PC-9 (cell line): ENCODE results near the gene HDAC2. TPM values are rescaled to one million over a fixed set of nuclear protein-coding genes. Genes with fewer than 3 reads are reported as not detected.

Experiments
- BruUV-seq: library from RNA; stranded (reverse); fragments of 400-500 nt; replicated peaks from 2 replicates; lab custom pipeline; 2021; lab: Mats Ljungman, UMichigan
- CTCF ChIA-PET: fragments of 300-600 bp; sonication (Branson Sonifier 250); formaldehyde crosslinking; loops from one replicate; lab custom pipeline; 2022; ENCODE audit warnings: antibody characterized with exemption; lab: Charles Lee
- POLR2A ChIA-PET: fragments of 300-600 bp; sonication (Branson Sonifier 250); formaldehyde crosslinking; loops from one replicate; lab custom pipeline; 2022; ENCODE audit warnings: antibody characterized with exemption; ENCODE audit not compliant: unreplicated experiment; lab: Charles Lee
- DNase-seq, 2 experiments: peaks; one replicate each; pipeline versions ENCODE4 v3.0.0 to v3.0.0-alpha.2; 2015 to 2022; ENCODE audit warnings: mixed read lengths in 1 of 2
- H2AFZ ChIP-seq: fragments of 200-600 bp; sonication (generic); 2 replicates; pipeline ENCODE4 v1.8.1; 2017; ENCODE audit warnings: antibody characterized with exemption
- H3F3A ChIP-seq: fragments of 200-600 bp; sonication (generic); 2 replicates; pipeline ENCODE4 v1.8.1; 2017; ENCODE audit warnings: antibody characterized with exemption, mild to moderate bottlenecking, low read depth; ENCODE audit not compliant: insufficient read depth
- H3K27ac ChIP-seq: fragments of 200-600 bp; sonication (generic); 2 replicates; pipeline ENCODE4 v1.6.1; 2016; ENCODE audit warnings: mixed run types
- H3K27me3 ChIP-seq: fragments of 200-600 bp; sonication (generic); 2 replicates; pipeline ENCODE4 v1.6.1; 2016; ENCODE audit warnings: low read depth, mixed run types; ENCODE audit not compliant: insufficient read depth
- H3K36me3 ChIP-seq: fragments of 200-600 bp; sonication (generic); 2 replicates; pipeline ENCODE4 v1.6.1; 2016; ENCODE audit warnings: low read depth, mixed run types
- H3K4me1 ChIP-seq: fragments of 200-600 bp; sonication (generic); replicated peaks from 2 replicates; pipeline ENCODE4 v1.6.1; 2016; ENCODE audit warnings: mixed run types; ENCODE audit not compliant: insufficient read depth
- H3K4me2 ChIP-seq: fragments of 200-600 bp; sonication (generic); 2 replicates; pipeline ENCODE4 v1.6.1; 2017; ENCODE audit warnings: mixed run types
- H3K4me3 ChIP-seq: fragments of 200-600 bp; sonication (generic); 2 replicates; pipeline ENCODE4 v1.6.1; 2016; ENCODE audit warnings: mixed run types
- H3K79me2 ChIP-seq: fragments of 200-600 bp; sonication (generic); 2 replicates; pipeline ENCODE4 v1.6.1; 2017; ENCODE audit warnings: low read depth, mixed run types
- H3K9me2 ChIP-seq: fragments of 200-600 bp; sonication (generic); 2 replicates; pipeline ENCODE4 v1.8.1; 2017; ENCODE audit warnings: mild to moderate bottlenecking; ENCODE audit not compliant: insufficient read depth
- H3K9me3 ChIP-seq: fragments of 200-600 bp; sonication (generic); 2 replicates; pipeline ENCODE4 v1.8.1; 2016; ENCODE audit warnings: low read depth; ENCODE audit not compliant: insufficient read depth
- H4K20me1 ChIP-seq: fragments of 200-600 bp; sonication (generic); 2 replicates; pipeline ENCODE4 v1.8.1; 2017; ENCODE audit not compliant: insufficient read depth
- CTCF ChIP-seq: fragments of 200-600 bp; sonication (generic); conservative IDR thresholded peaks from 2 replicates; pipeline ENCODE4 v1.6.1; 2017; ENCODE audit warnings: mixed run types, antibody characterized with exemption, mild to moderate bottlenecking, moderate library complexity
- EZH2 ChIP-seq: fragments of 200-600 bp; sonication (generic); IDR thresholded peaks from 2 replicates; pipeline ENCODE4 v1.8.0; 2017; ENCODE audit warnings: antibody characterized with exemption, low read depth
- intact Hi-C: fragments of 100-400 bp; cut with micrococcal nuclease; formaldehyde crosslinking; loops from one replicate; pipeline ENCODE4 v1.10.0; 2022; ENCODE audit not compliant: unreplicated experiment
- total RNA-seq: library from RNA; stranded (reverse); gene quantifications from 2 replicates; pipeline ENCODE4 v1.2.3, GENCODE V29; 2021

Gene HDAC2
- total RNA-seq, 1 experiment from 2014 or later, result 131 TPM

GRCh38 chr6:113909224-113909856, 61.6 kb downstream of the HDAC2 start:
- H3K9me2 ChIP-seq, result no peaks in the 10 kb centered on the region
- H3K36me3 ChIP-seq, result no peaks in the 10 kb centered on the region
- H3K4me3 ChIP-seq, result no peak overlapping the region
- no peak for TF ChIP-seq EZH2
- TF ChIP-seq CTCF, result peak; percentile 99
- no peaks in the 10 kb centered on the region for H3K27me3 ChIP-seq
- no TSS peak for BruUV-seq
- no peaks in the 10 kb centered on the region; the same call in 1 of the 2 replicates for H3K9me3 ChIP-seq
- POLR2A ChIA-PET, result interaction anchor here (0.6 kb wide), 1 partner anchor 1568 kb away, joined by 13 read pairs; no protein-coding TSS in a partner anchor
- CTCF ChIA-PET, result no interaction called here
- no peaks in the 10 kb centered on the region for H3F3A ChIP-seq
- peak overlapping the region; percentile 34; the same call in 1 of the 2 replicates for H3K4me2 ChIP-seq
- H3K4me1 ChIP-seq, result 0 out of 2 replicates have a peak, but pooled peaks cover 7% of the 10 kb centered on the region
- H3K27ac ChIP-seq, result no peak overlapping the region
- no peak overlapping the region for H2AFZ ChIP-seq
- intact Hi-C loops, result loop anchor here (1.0 to 2.0 kb wide), 3 partner anchors 51 to 1129 kb away; no protein-coding TSS in a partner anchor
- DNase-seq, result peak; percentile 5 to 57
- H3K79me2 ChIP-seq, result no peaks in the 10 kb centered on the region
- H4K20me1 ChIP-seq, result no peaks in the 10 kb centered on the region

- H2AFZ ChIP-seq, result no peak overlapping the region
- H3K36me3 ChIP-seq, result no peaks in the 10 kb centered on the region
- ChIA-PET CTCF (interaction anchor here (0.6 kb wide), 1 partner anchor 1652 kb away, joined by 4 read pairs; no protein-coding TSS in a partner anchor), POLR2A (no interaction called here)
- no peaks in the 10 kb centered on the region for H3K9me2 ChIP-seq
- H3F3A ChIP-seq, result no peaks in the 10 kb centered on the region
- no peak for TF ChIP-seq EZH2
- no peak for TF ChIP-seq CTCF
- H3K4me2 ChIP-seq, result peak overlapping the region; percentile 34; the same call in 1 of the 2 replicates
- H3K27ac ChIP-seq, result no peak overlapping the region
- DNase-seq, result no peak
- intact Hi-C loops, result loop anchor here (1.0 to 2.0 kb wide), 3 partner anchors 50 to 1128 kb away; no protein-coding TSS in a partner anchor
- no peak overlapping the region for H3K4me3 ChIP-seq
- no peaks in the 10 kb centered on the region; the same call in 1 of the 2 replicates for H3K9me3 ChIP-seq
- no peaks in the 10 kb centered on the region for H3K79me2 ChIP-seq
- BruUV-seq, result no TSS peak
- no peaks in the 10 kb centered on the region for H4K20me1 ChIP-seq
- 0 out of 2 replicates have a peak, but pooled peaks cover 7% of the 10 kb centered on the region for H3K4me1 ChIP-seq
- H3K27me3 ChIP-seq, result no peaks in the 10 kb centered on the region
Measured at GRCh38 chr6:113908801-113909200, 62.1 kb downstream of the HDAC2 start.

DNA sequence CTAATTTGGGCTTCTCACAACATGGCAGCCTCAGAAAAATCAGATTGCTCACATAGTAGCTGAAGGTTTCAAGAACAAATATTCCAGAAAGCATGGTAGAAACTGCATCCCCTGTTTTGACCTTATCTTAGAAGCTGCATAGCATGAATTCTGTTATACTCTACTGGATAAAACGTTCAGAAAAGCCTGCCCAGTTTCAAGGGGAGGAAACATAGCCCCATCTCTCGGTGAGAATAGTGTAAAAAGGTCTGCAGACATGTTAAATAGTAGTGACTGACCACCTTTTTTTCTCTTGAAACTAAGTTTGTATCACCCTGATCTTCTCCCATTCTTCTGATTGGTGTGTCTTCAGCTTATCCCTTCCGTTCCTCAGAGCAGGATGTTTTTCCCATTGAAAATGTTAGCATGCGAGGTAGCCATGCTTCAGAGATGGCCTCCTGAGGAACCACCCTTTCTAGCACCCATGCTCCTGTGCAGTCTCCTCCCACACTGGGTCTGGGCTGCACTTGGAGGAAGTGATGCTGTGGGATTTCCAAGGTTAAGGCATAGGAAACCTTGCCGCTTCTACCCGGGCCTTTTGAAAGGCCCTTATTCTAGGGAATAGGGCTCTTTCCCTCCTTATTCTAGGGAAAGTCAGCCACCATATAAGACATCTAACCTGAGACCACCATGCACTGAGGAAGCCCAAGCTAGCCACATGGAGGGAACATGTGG, 63.7 kb downstream of the HDAC2 start:
- H3K9me3 ChIP-seq, result no peaks in the 10 kb centered on the region
- CTCF ChIA-PET, result no interaction called here
- no peak for TF ChIP-seq EZH2
- TF ChIP-seq CTCF, result no peak

More for the DNA sequence above, 63.7 kb downstream of the HDAC2 start:
- Histone ChIP-seq H3K36me3 (no peaks in the 10 kb centered on the region), H3K79me2 (no peaks in the 10 kb centered on the region), H4K20me1 (no peaks in the 10 kb centered on the region), H3K4me1 (0 out of 2 replicates have a peak, but pooled peaks cover 7% of the 10 kb centered on the region), H3K4me2 (no peak overlapping the region), H2AFZ (no peak overlapping the region), H3K27me3 (no peaks in the 10 kb centered on the region), H3K27ac (no peak overlapping the region), H3K4me3 (no peak overlapping the region), H3F3A (no peaks in the 10 kb centered on the region), H3K9me2 (no peaks in the 10 kb centered on the region)
- POLR2A ChIA-PET, result interaction anchor here (0.7 kb wide), 1 partner anchor 787 kb away, joined by 5 read pairs; no protein-coding TSS in a partner anchor
- intact Hi-C loops, result no loop called here
- no TSS peak for BruUV-seq
- DNase-seq, result no peak
